ENCODE measurements around the gene CERK. TPM values are rescaled to one million over a fixed set of nuclear protein-coding genes. Genes with fewer than 3 reads are reported as not detected.

CERK gene
- total and polyA plus RNA-seq, 9 of the 15 experiments (the other 6 are each of a cell fraction or from before 2014, with no cell fraction given), result 1.1 to 14.9 (median 8.7) TPM

GRCh38 chr22:46770151-46770641, 32.1 kb upstream of the CERK start (continued):
- TF ChIP-seq ID3 (CRISPR knock-in tag; IDR thresholded peaks at IDR 0.05) (no peak), ID3 (tag; IDR thresholded peaks at IDR 0.05) (no peak), MEIS2 (IDR thresholded peaks at IDR 0.05; ENCODE audit: partially characterized antibody) (no peak), NKRF (IDR thresholded peaks at IDR 0.05; ENCODE audit: borderline replicate concordance) (no peak), KLF1 (tag; IDR thresholded peaks at IDR 0.05) (no peak), ADNP (tag; IDR thresholded peaks at IDR 0.05) (no peak), CBX2 (IDR thresholded peaks at IDR 0.05; ENCODE audit: insufficient read depth, low read length, poor library complexity, severe bottlenecking) (no peak), SNRNP70 (optimal IDR thresholded peaks at IDR 0.05; ENCODE audit: low read depth, low read length) (no peak), SRF (CRISPR knock-in tag; IDR thresholded peaks at IDR 0.05) (no peak), ZZZ3 (IDR thresholded peaks at IDR 0.05) (no peak), TRIM28 (IDR thresholded peaks at IDR 0.05) (no peak)
